Epidermal melanocyte (primary cell): ENCODE data around the gene PRKCB.

ENCODE experiments used
- DNase-seq: peaks from one replicate; pipeline ENCODE4 v3.0.0; 2011; ENCODE audit warnings: low spot score; ENCODE audit not compliant: insufficient read length

The PRKCB gene

DNA sequence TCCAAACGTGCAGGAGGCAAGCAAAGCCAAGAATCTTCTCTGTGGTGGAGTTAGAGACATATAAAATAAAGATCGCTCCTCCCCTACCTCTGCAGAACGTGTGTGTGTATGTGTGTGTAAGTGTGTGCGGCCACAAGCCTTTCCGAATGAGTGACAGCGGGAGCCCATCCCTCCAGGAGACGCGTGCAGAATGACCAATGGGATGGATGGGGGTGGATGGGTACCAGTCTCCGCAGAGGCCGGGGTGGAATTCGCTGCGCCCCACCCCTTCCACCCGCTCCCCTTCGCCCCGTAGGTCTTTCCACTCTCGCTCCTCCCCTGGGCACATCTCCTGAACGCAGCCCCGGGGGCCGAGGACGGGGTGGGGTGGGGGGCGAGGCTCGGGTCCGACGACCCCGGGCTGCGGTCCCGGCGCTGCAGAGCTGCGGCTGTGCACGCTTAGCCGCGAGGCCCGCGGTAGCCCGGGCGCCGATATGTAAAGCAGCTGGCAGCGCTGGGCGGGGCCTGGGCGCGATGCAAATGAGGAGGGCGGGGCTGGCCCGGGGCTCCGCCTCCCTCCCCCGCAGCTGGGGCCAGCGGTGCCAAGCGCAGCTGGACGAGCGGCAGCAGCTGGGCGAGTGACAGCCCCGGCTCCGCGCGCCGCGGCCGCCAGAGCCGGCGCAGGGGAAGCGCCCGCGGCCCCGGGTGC is at the start of gene PRKCB:
Gene PRKCB, plus strand, starts transcription at position 594 of the 688 bp plus-strand sequence.
- DNase-seq = peak; percentile 63

GRCh38 chr16:23786964-23787561 is 48.7 kb upstream of the PRKCB start:
- no peak for DNase-seq

DNA sequence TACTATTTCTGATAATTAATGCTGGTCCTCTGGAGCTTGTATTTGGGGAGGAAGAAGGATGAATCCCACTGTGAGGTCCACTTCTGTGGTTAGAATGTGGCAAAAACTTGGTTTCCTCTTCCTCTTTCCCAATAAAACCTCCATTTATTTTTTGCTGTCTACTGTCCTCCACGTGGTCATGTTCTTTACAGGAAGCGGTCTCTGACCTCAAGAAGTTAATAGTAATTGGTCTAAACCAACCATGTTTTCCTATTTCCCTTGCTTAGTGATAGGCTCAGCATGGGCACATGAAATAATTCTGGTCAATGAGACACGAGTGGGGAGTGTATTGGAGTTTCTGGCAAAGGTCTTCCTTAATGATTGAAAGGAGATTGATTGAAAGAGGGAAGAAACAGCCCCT is 47.1 kb upstream of the PRKCB start:
- no peak for DNase-seq

- DNase-seq = no peak
These were observed 40.4 kb upstream of the PRKCB start for GRCh38 chr16:23795378-23795777.

DNA sequence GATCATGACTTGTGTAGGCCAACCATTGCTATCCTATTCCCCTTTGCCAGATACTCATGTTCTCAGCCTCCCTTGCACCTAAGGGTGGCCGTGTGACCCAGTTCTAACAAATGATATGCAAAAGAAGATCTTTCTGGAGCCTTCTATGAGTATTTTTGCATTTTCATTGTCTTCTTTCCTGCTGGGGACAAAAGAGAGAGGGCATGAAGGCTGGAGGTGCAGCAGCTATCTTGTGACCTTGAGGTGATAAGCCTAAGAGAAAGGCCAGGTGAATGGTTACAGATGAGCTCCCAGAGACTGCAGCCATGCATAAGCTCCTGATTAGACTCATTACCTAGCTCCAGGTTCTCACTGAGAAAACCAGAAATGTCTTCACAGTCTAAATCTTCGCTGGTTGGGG is 38.8 kb upstream of the PRKCB start:
- DNase-seq = no peak

DNA sequence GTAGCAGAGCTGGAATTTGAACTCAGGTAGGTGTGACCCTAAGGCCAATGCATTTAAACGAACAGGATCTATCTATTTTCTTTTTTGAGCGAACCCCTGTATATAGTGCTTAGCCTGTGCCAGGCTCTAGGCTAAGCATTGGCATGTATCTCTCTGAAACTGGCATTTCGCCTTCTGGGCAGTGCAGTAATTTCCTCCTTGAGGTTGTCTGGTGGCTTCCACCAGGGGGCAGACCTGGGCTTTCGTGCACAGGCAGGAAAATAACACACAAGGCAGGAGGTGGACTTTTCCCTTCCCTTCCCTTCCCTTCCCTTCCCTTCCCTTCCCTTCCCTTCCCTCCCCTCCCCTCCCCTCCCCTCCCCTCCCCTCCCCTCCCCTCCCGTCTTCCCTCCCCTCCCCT is 34.4 kb upstream of the PRKCB start:
- DNase-seq = peak; percentile 53

GRCh38 chr16:23802776-23803175 is 33.0 kb upstream of the PRKCB start:
- no peak for DNase-seq

DNA sequence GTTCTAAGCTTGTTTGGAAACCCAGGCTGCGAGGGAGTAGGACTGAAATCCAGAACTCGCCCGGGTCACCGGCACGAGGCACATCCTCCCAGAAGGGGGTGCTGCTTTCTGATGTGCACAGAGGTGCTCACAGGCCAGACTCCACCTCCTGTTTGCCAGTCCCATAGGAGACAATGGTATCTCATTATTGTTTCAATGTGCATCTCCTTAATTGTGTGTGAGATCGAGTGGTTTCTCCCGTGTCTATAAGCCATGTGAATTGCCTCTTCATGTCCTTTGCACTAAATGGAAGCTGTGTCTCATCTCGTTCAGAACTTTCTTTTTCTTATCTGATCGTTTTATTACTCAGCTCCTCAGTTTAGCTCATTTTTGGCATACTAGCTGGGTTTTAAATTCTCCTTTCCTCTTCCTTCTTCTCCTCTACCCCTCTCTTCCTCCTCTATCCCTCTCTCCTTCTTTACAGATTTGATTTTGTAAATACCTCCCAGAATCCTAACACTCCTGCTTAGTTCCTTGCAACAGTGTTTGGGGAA is 32.1 kb upstream of the PRKCB start:
- no peak for DNase-seq

DNA sequence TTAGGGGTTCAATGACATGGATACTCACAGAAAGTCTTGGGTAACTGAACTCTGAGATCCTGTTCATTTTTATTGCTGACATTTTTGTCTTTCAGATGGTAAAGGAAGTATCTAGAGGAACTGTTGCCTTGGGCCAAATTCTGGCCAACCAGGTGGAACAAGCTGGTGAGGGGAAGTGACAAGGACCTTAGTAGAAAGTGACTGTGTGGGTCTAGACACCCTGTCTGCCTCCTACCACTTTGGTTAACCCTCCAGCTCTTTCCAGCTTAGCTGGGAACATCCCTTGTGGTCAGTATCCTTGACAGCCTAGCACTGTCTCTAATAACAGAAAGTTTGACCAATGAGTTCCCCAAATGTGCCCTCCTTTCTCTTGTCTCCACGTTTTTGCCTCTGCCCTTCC is 28.8 kb upstream of the PRKCB start:
- no peak for DNase-seq

DNA sequence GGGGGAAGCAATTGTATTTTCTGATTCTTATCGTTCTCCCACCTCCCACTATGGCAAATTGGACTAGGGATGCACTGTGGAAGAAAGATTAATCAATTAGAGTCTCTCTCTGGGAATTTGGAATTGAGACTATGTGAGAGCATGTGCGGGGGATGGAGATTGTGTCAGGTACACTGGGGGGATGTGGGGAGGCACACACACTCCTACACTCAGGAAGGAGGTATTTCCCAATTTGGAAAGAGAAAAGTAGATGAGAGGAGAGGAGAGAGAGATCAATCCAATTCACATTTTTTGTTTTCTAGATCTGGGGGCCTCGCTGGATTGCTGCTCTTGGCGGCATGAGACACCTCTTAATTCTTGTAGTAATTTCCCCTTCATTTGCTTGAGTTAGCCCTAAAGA is 14.3 kb upstream of the PRKCB start:
- no peak for DNase-seq

- no peak for DNase-seq
These were observed 13.7 kb upstream of the PRKCB start for GRCh38 chr16:23821875-23822688.

- DNase-seq = no peak
These were observed 12.1 kb upstream of the PRKCB start for GRCh38 chr16:23823475-23824384.

DNA sequence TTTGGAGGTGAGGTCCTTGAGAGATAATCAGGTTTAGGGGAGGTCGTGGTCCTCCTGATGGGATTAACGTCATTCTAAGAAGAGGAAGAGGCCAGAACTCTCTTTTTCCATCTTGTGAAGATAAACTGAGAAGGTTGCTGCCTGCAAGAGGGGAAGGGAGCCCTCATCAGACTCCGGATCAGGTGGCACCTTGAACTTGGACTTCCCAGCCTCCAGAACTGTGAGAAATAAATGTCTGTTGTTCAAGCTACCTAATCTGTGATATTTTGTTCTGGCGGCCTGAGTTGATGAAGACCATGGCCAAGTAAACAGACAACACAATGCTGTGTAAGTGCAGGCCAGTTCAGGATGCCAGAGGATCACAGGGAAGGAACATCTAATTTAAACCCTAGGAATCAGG is 10.9 kb upstream of the PRKCB start:
- DNase-seq = no peak

- DNase-seq = no peak
These were observed 9.2 kb upstream of the PRKCB start for GRCh38 chr16:23826528-23827045.

GRCh38 chr16:23827057-23827456 is 8.7 kb upstream of the PRKCB start:
- DNase-seq = no peak

- no peak for DNase-seq
These were observed 6.3 kb upstream of the PRKCB start for GRCh38 chr16:23829454-23829853.

DNA sequence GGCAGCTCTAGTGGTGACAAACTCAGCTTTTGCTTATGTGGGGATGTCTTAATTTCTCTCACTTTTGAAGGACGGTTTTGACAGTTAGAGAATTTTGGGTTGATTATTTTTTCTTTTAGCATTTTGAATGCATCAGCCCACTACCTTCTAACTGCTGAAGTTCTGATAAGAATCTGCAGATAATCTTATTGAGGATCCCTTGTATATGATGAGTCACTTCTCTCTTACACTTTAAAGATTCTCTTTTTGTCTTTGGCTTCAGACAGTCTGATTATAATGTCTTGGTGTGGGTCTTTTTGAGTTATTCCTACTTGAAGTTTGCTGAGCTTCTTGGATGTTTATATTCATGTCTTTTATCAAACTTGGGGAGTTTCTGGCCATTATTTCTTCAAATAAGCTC is 5.5 kb upstream of the PRKCB start:
- DNase-seq = no peak

DNA sequence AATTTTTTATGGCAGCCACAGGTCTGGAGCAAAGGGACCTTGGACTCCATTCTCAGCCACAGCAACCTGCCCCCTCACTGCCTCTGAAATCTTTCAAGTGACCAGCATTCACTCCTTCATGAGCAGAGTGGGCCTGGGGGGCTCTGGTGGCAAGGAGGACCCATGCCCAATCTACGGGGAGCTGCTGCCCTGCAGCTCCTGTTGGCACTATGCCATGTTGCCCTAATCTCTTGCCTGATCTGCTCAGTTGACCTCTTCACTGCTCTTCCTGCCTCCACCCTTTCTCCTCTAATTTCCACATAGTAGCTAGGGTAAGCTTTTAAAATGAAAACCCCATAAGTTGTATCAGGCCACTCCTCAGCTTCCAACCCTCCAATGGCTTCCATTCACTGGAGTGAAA is 2.9 kb upstream of the PRKCB start:
- no peak for DNase-seq

GRCh38 chr16:23833504-23833903 is 2.3 kb upstream of the PRKCB start:
- no peak for DNase-seq

GRCh38 chr16:23833960-23834685 is 1.7 kb upstream of the PRKCB start:
- DNase-seq = no peak

DNA sequence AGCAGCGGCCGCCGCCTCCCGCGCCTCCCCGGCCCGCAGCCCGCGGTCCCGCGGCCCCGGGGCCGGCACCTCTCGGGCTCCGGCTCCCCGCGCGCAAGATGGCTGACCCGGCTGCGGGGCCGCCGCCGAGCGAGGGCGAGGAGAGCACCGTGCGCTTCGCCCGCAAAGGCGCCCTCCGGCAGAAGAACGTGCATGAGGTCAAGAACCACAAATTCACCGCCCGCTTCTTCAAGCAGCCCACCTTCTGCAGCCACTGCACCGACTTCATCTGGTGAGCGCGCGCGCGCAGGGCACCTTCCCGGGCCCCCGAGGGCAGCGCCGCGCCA is 258 bp downstream of the PRKCB start:
- DNase-seq = no peak
